Colonic mucosa (tissue), 4 donors: ENCODE data around the gene ABCC8. TPM values are rescaled to one million over a fixed set of nuclear protein-coding genes. Genes with fewer than 3 reads are reported as not detected.

Experiments used
- DNase-seq: peaks from one replicate; pipeline ENCODE4 v3.0.0-alpha.2; 2020
- H3K27ac ChIP-seq: fragments of 200-600 bp; one replicate; pipeline ENCODE4 v1.8.0; 2021
- H3K27me3 ChIP-seq: fragments of 200-600 bp; one replicate; pipeline ENCODE4 v1.8.0; 2021
- H3K36me3 ChIP-seq: fragments of 200-600 bp; one replicate; pipeline ENCODE4 v1.8.0; 2021
- H3K4me1 ChIP-seq: fragments of 200-600 bp; one replicate; pipeline ENCODE4 v1.8.0; 2021; ENCODE audit warnings: mild to moderate bottlenecking
- H3K4me3 ChIP-seq: fragments of 200-600 bp; one replicate; pipeline ENCODE4 v1.8.0; 2021
- H3K9ac ChIP-seq, 2 donors: one replicate each; pipeline ENCODE4 v1.7.0; 2013; ENCODE audit warnings: control low read depth in 2 of 2, low read depth in 2 of 2, low read length in 2 of 2
- H3K9me3 ChIP-seq: fragments of 200-600 bp; one replicate; pipeline ENCODE4 v1.8.0; 2021
- intact Hi-C: fragments of 100-400 bp; cut with DNase I; formaldehyde crosslinking; loops from one replicate; pipeline ENCODE4 v1.14.1; 2022
- total RNA-seq, 2 donors: library from RNA; stranded (reverse); fragmentation: NEBNext Ultra II Directional in 1 of 2; extraction: Animal tissue kit (Norgen Biotek cat#: 25700) in 1 of 2; gene quantifications; one replicate each; pipeline ENCODE4 v1.2.1, GENCODE V29; 2021
- TF ChIP-seq, protein P1 (sequence below): fragments of 200-600 bp; IDR thresholded peaks from one replicate; pipeline ENCODE4 v1.8.0; 2022; ENCODE audit warnings: antibody characterized with exemption, mild to moderate bottlenecking
- donor health status: healthy.
- donor health status: DM: no; HTN: no; CAD: no.
- donor health status: DM: no; HTN: no; CAD: no.

Gene ABCC8
- total RNA-seq, 2 donors from 2014 or later = 2.1 to 4.7 TPM

- TF ChIP-seq, protein P1, sequence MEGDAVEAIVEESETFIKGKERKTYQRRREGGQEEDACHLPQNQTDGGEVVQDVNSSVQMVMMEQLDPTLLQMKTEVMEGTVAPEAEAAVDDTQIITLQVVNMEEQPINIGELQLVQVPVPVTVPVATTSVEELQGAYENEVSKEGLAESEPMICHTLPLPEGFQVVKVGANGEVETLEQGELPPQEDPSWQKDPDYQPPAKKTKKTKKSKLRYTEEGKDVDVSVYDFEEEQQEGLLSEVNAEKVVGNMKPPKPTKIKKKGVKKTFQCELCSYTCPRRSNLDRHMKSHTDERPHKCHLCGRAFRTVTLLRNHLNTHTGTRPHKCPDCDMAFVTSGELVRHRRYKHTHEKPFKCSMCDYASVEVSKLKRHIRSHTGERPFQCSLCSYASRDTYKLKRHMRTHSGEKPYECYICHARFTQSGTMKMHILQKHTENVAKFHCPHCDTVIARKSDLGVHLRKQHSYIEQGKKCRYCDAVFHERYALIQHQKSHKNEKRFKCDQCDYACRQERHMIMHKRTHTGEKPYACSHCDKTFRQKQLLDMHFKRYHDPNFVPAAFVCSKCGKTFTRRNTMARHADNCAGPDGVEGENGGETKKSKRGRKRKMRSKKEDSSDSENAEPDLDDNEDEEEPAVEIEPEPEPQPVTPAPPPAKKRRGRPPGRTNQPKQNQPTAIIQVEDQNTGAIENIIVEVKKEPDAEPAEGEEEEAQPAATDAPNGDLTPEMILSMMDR = no peak
- H3K4me3 ChIP-seq = no peak overlapping the region
- intact Hi-C loops = no loop called here
- no peaks in the 10 kb centered on the region for H3K4me1 ChIP-seq
- H3K9ac ChIP-seq = no peak overlapping the region
- H3K27me3 ChIP-seq = no peaks in the 10 kb centered on the region
- H3K27ac ChIP-seq = no peak overlapping the region
- H3K9me3 ChIP-seq = no peaks in the 10 kb centered on the region
- no peak for DNase-seq
- H3K36me3 ChIP-seq = no peaks in the 10 kb centered on the region
Observed at GRCh38 chr11:17401316-17401715, 75.3 kb downstream of the ABCC8 start.

DNA sequence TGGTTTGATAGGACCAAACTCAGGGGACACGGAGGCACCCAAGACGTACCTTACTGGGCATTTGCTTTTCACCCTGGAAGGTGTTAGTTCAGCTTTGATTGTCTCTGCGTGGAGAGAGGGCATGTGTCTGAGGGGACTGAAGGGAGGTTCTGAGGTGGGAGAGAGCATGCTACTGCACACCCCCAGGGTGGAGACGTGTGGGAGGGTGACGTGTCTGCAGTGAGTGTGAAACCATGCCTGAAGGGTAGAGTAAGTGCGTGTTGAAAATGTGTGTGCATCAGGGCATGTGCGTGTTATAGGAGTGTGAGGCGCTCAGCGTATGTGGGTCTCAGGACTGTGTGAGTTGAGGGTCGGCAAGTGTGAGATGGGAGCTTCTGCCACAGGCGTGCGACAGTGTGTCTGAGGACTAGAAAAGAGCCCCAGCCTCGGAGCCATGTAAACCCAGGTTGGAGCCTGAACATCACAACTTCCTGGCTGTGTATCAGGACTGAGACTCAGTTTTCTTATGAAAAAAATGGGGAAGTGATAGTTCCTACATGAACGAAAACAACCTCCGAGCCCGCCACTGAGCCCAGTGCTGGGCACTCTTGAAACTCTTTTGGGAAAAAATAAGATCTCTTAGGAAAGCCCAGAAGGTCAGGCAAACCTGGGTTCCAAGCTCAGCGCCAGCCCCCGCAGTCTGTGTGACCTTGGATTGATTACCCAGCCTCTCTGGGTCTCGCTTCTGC, 76.4 kb downstream of the ABCC8 start:
- intact Hi-C loops = no loop called here
- no peak for DNase-seq
- TF ChIP-seq, protein P1 = no peak
- Histone ChIP-seq H3K4me3 (no peak overlapping the region), H3K27me3 (no peaks in the 10 kb centered on the region), H3K9me3 (no peaks in the 10 kb centered on the region), H3K4me1 (no peaks in the 10 kb centered on the region), H3K27ac (no peak overlapping the region), H3K9ac (no peak overlapping the region), H3K36me3 (no peaks in the 10 kb centered on the region)

DNA sequence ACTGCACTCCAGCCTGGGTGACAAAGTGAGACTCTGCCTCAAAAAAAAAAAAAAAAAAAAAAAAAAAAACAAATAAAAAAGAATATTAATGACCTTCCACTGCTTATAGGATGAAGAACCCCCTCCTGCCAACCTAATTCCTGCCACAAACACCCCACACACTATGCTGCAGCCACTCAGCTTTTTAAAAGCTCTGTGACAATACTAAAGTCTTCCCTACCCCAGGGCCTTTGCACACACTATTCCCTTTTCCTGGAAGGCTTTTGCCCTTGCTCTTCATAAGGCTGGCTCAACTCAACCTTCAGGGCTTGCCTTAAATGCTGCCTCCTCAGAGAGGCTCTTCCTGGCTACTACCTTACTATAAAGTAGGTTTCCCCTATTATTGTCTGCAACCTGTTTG, 77.4 kb downstream of the ABCC8 start:
- Histone ChIP-seq H3K27ac (no peak overlapping the region), H3K4me3 (no peak overlapping the region), H3K9me3 (no peaks in the 10 kb centered on the region), H3K4me1 (no peaks in the 10 kb centered on the region), H3K9ac (no peak overlapping the region), H3K36me3 (no peaks in the 10 kb centered on the region), H3K27me3 (no peaks in the 10 kb centered on the region)
- no peak for DNase-seq
- TF ChIP-seq, protein P1 = no peak
- intact Hi-C loops = no loop called here

- TF ChIP-seq, protein P1 = no peak
- Histone ChIP-seq H3K9ac (no peak overlapping the region), H3K4me1 (no peaks in the 10 kb centered on the region), H3K27ac (no peak overlapping the region), H3K4me3 (no peak overlapping the region), H3K27me3 (no peaks in the 10 kb centered on the region), H3K9me3 (no peaks in the 10 kb centered on the region), H3K36me3 (no peaks in the 10 kb centered on the region)
- no peak for DNase-seq
- intact Hi-C loops = no loop called here
Observed at GRCh38 chr11:17397311-17398002, 79.2 kb downstream of the ABCC8 start.

DNA sequence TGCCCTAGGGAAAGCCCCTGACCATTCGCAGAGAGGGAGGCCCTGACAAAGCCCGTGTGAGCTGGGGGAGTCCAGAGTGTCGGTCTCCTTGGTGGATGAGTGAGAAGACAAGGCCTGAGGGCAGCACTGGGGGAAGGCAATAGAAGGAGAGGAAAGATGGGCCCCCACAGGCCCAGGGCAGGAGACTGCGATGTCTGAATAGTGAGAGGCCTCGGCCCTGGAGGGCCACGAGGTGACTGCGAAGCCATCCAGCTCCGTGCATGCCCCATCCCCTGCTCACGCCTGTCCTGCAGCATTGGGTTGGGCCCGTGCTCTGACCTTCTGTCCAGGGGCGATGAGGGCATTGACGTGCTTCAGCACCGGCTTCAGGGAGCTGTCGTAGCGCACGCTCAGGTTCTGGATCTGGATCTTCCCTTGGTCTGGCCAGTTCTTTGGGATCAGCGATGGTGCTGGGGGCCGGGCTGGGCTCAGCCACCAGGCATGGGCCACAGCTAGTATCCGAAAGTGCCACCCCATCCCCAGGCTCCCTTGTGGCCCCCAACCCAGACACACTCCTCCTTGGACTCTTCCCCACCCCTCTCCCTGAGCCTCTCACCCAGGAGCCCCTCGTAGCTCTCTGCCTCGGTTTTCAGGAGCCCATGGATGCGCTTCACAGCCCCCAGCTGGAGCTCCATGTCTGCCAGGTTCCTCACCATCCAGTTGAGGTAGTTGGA, 79.9 kb downstream of the ABCC8 start:
- intact Hi-C loops = no loop called here
- TF ChIP-seq, protein P1 = no peak
- no peak for DNase-seq

More for the DNA sequence above, 79.9 kb downstream of the ABCC8 start:
- Histone ChIP-seq H3K27ac (no peak overlapping the region), H3K36me3 (no peaks in the 10 kb centered on the region), H3K27me3 (no peaks in the 10 kb centered on the region), H3K9me3 (no peaks in the 10 kb centered on the region), H3K4me1 (no peaks in the 10 kb centered on the region), H3K9ac (no peak overlapping the region), H3K4me3 (no peak overlapping the region)
